ENCODE data around the gene VSX2. TPM values are rescaled to one million over a fixed set of nuclear protein-coding genes. Genes with fewer than 3 reads are reported as not detected.

Gene VSX2
- total and polyA plus RNA-seq, 4 donors: not detected

GRCh38 chr14:74297986-74298385, 58.7 kb downstream of the VSX2 start:
- DNase-seq (peak in 1 of 2 donors; percentile 42), ATAC-seq (ENCODE audit: low FRiP score) (no peak)
- Histone ChIP-seq H3K27me3 (ENCODE audit: control insufficient read depth in 1 of 2, insufficient read depth in 2 of 2, low read length in 1 of 2) (no peaks in the 10 kb centered on the region), H3K4me1 (ENCODE audit: control insufficient read depth in 1 of 2, insufficient read depth in 2 of 2, low read length in 2 of 2) (no peaks in the 10 kb centered on the region), H3K36me3 (ENCODE audit: control insufficient read depth in 1 of 2, insufficient read depth in 2 of 2, low read length in 1 of 2) (peaks cover 0 to 11% of the 10 kb centered on the region in 2 donors), H3K4me3 (ENCODE audit: low read length in 2 of 2) (no peak overlapping the region), H3K9me3 (ENCODE audit: control insufficient read depth, low read length) (no peaks in the 10 kb centered on the region), H3K27ac (ENCODE audit: low read depth in 1 of 2, low read length in 2 of 2) (no peak overlapping the region)
- intact Hi-C loops (cut with DNase I): no loop called here
- WGBS, 2 donors: 88 to 90% methylated on average over 10 of the region's 10 CpGs

- intact Hi-C loops (cut with DNase I): no loop called here
These were observed 59.9 kb downstream of the VSX2 start for GRCh38 chr14:74299061-74299545.

DNA sequence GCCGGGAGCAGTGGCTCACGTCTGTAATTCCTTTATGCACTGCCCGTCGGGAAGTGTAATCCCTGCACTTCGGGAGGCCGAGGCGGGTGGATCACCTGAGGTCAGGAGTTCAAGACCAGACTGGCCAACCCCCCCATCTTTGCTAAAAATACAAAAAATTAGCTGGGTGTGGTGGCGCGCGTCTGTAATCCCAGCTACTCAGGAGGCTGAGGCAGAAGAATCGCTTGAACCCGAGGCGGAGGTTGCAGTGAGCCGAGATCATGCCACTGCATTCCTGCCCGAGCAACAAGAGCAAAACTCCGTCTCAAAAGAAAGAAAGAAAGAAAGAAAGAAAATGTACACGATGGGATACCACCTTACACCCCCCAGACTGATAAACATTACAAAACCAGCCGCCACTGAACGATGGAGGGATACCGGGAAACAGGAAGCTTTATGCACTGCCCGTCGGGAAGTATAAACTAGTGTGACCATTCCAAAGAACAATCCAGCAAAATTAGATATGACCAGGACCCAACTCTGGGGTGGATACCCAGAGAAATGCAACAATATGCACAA, 62.4 kb downstream of the VSX2 start:
- Histone ChIP-seq H3K27ac (ENCODE audit: low read depth in 1 of 2, low read length in 2 of 2) (peak overlapping the region in 1 of 2 donors; percentile 10), H3K4me3 (ENCODE audit: low read length in 2 of 2) (peak overlapping the region; percentile 68 to 75), H3K9me3 (ENCODE audit: control insufficient read depth, low read length) (no peaks in the 10 kb centered on the region), H3K27me3 (ENCODE audit: control insufficient read depth in 1 of 2, insufficient read depth in 2 of 2, low read length in 1 of 2) (no peaks in the 10 kb centered on the region), H3K36me3 (ENCODE audit: control insufficient read depth in 1 of 2, insufficient read depth in 2 of 2, low read length in 1 of 2) (peaks cover 0 to 7% of the 10 kb centered on the region in 2 donors), H3K4me1 (ENCODE audit: control insufficient read depth in 1 of 2, insufficient read depth in 2 of 2, low read length in 2 of 2) (no peaks in the 10 kb centered on the region)
- peak in 1 of 2 donors; percentile 55 for DNase-seq
- intact Hi-C loops (cut with DNase I): no loop called here
- 22 to 26% methylated on average over 22 of the region's 22 CpGs for WGBS, 2 donors
- no peak for ATAC-seq (ENCODE audit: low FRiP score)

More at GRCh38 chr14:74299061-74299545, 59.9 kb downstream of the VSX2 start:
- WGBS, 2 donors: 57 to 72% methylated on average over 10 of the region's 10 CpGs
- ATAC-seq (ENCODE audit: low FRiP score) (no peak), DNase-seq (peak in 1 of 2 donors; percentile 72)
- no peaks in the 10 kb centered on the region for H3K9me3 ChIP-seq (ENCODE audit: control insufficient read depth, low read length)
- no peak overlapping the region for H3K4me3 ChIP-seq (ENCODE audit: low read length in 2 of 2)
- H3K36me3 ChIP-seq (ENCODE audit: control insufficient read depth in 1 of 2, insufficient read depth in 2 of 2, low read length in 1 of 2): peaks cover 0 to 11% of the 10 kb centered on the region in 2 donors
- H3K4me1 ChIP-seq (ENCODE audit: control insufficient read depth in 1 of 2, insufficient read depth in 2 of 2, low read length in 2 of 2): no peaks in the 10 kb centered on the region
- H3K27ac ChIP-seq (ENCODE audit: low read depth in 1 of 2, low read length in 2 of 2): no peak overlapping the region
- no peaks in the 10 kb centered on the region for H3K27me3 ChIP-seq (ENCODE audit: control insufficient read depth in 1 of 2, insufficient read depth in 2 of 2, low read length in 1 of 2)

- Histone ChIP-seq H3K9me3 (ENCODE audit: control insufficient read depth, low read length) (no peaks in the 10 kb centered on the region), H3K4me1 (ENCODE audit: control insufficient read depth in 1 of 2, insufficient read depth in 2 of 2, low read length in 2 of 2) (no peaks in the 10 kb centered on the region), H3K4me3 (ENCODE audit: low read length in 2 of 2) (peak overlapping the region; percentile 68 to 75), H3K27ac (ENCODE audit: low read depth in 1 of 2, low read length in 2 of 2) (peak overlapping the region; percentile 43 to 46), H3K36me3 (ENCODE audit: control insufficient read depth in 1 of 2, insufficient read depth in 2 of 2, low read length in 1 of 2) (peaks cover 0 to 7% of the 10 kb centered on the region in 2 donors), H3K27me3 (ENCODE audit: control insufficient read depth in 1 of 2, insufficient read depth in 2 of 2, low read length in 1 of 2) (no peaks in the 10 kb centered on the region)
- WGBS, 2 donors: 0% methylated on average over 6 of the region's 6 CpGs
- ATAC-seq (ENCODE audit: low FRiP score) (peak; percentile 83), DNase-seq (no peak)
- intact Hi-C loops (cut with DNase I): no loop called here
These were observed 62.9 kb downstream of the VSX2 start for GRCh38 chr14:74302152-74302628.

GRCh38 chr14:74302634-74303569, 63.7 kb downstream of the VSX2 start, which contains the start of gene ABCD4:
ABCD4 (minus strand) TSS chr14:74302934; CDS start chr14:74302912, 22 bp downstream.
- Histone ChIP-seq H3K27me3 (ENCODE audit: control insufficient read depth in 1 of 2, insufficient read depth in 2 of 2, low read length in 1 of 2) (no peaks in the 10 kb centered on the region), H3K27ac (ENCODE audit: low read depth in 1 of 2, low read length in 2 of 2) (peak within 1 kb of the TSS; percentile 46 to 48), H3K36me3 (ENCODE audit: control insufficient read depth in 1 of 2, insufficient read depth in 2 of 2, low read length in 1 of 2) (peaks cover 0 to 7% of the 10 kb centered on the region in 2 donors), H3K4me3 (ENCODE audit: low read length in 2 of 2) (peak within 1 kb of the TSS; percentile 68 to 75), H3K4me1 (ENCODE audit: control insufficient read depth in 1 of 2, insufficient read depth in 2 of 2, low read length in 2 of 2) (no peaks in the 10 kb centered on the region), H3K9me3 (ENCODE audit: control insufficient read depth, low read length) (no peaks in the 10 kb centered on the region)
- intact Hi-C loops (cut with DNase I): no loop called here
- ATAC-seq (ENCODE audit: low FRiP score) (peak; percentile 97), DNase-seq (peak; percentile 96 to 98)
- WGBS, 2 donors: 11% methylated on average over 61 of the region's 61 CpGs

DNA sequence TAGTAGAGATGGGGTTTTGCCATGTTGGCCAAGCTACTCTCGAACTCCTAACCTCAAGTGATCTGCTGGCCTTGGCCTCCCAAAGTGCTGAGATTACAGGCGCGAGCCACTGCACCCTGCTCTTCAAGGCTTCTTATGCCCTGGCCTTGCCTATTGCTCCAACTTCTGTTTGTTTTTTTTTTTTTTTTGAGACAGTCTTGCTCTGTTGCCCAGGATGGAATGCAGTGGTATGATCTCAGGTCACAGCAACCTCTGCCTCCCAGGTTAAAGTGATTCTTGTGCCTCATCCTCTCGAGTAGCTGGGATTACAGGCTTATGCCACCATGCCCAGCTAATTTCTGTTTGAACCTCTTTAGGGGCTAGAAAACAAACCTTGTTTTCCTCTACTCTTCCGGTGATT, 69.4 kb downstream of the VSX2 start:
- Histone ChIP-seq H3K36me3 (ENCODE audit: control insufficient read depth in 1 of 2, insufficient read depth in 2 of 2, low read length in 1 of 2) (no peaks in the 10 kb centered on the region), H3K4me1 (ENCODE audit: control insufficient read depth in 1 of 2, insufficient read depth in 2 of 2, low read length in 2 of 2) (no peaks in the 10 kb centered on the region), H3K4me3 (ENCODE audit: low read length in 2 of 2) (no peak overlapping the region), H3K9me3 (ENCODE audit: control insufficient read depth, low read length) (no peaks in the 10 kb centered on the region), H3K27me3 (ENCODE audit: control insufficient read depth in 1 of 2, insufficient read depth in 2 of 2, low read length in 1 of 2) (no peaks in the 10 kb centered on the region), H3K27ac (ENCODE audit: low read depth in 1 of 2, low read length in 2 of 2) (no peak overlapping the region)
- ATAC-seq (ENCODE audit: low FRiP score) (no peak), DNase-seq (no peak)
- 67 to 70% methylated on average over 5 of the region's 5 CpGs for WGBS, 2 donors
- intact Hi-C loops (cut with DNase I): no loop called here

DNA sequence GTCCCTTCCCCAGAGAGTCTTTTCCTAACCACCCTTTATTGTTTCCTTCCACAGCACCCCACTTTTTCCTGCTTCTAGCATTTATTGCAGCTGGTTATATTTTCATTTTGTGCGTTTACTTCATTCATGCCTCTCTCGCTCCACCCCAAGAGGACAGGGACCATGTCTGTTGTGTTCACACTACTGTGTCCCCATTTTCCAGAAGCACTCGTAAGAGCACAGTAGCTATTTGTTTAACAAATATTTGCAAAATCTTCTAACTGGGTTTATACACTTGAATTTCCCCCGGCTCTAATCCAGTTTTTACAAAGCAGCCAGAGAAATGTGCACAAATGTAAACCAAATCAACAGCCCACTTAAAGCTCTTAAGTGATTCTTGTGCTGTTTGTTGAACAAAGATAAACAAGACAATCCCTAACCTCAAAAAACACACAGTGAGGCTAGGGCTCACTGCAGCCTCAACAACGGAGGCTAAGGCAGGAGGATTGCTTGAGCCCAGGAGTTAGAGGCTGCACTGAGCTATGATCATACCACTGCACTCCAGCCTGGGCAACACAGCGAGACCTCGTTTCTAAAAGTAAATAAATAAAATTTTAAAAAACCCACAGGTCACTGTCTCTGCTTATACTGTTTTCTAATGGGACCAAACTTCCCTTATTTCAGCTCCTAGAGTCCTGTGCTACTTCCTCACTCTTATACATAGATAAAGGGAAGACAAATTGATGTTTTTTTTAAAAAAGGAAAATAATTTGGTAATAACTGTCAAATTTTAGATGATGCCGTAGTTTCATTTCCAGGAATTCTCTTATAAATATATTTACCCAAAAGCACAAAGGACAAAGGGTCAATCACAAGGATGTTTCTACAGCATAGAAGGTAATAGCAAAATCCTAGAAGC, 70.1 kb downstream of the VSX2 start:
- intact Hi-C loops (cut with DNase I): no loop called here
- WGBS, 2 donors: 77 to 78% methylated on average over 8 of the region's 8 CpGs
- no peak for ATAC-seq (ENCODE audit: low FRiP score)

GRCh38 chr14:74312161-74312560, 72.9 kb downstream of the VSX2 start:
- intact Hi-C loops (cut with DNase I): no loop called here
- no peak for ATAC-seq (ENCODE audit: low FRiP score)
- 72 to 79% methylated on average over 2 of the region's 2 CpGs for WGBS, 2 donors
- Histone ChIP-seq H3K4me1 (ENCODE audit: control insufficient read depth in 1 of 2, insufficient read depth in 2 of 2, low read length in 2 of 2) (no peaks in the 10 kb centered on the region), H3K9me3 (ENCODE audit: control insufficient read depth, low read length) (no peaks in the 10 kb centered on the region), H3K27me3 (ENCODE audit: control insufficient read depth in 1 of 2, insufficient read depth in 2 of 2, low read length in 1 of 2) (no peaks in the 10 kb centered on the region), H3K36me3 (ENCODE audit: control insufficient read depth in 1 of 2, insufficient read depth in 2 of 2, low read length in 1 of 2) (no peaks in the 10 kb centered on the region), H3K4me3 (ENCODE audit: low read length in 2 of 2) (no peak overlapping the region), H3K27ac (ENCODE audit: low read depth in 1 of 2, low read length in 2 of 2) (no peak overlapping the region)
- DNase-seq: no peak

More for the DNA sequence above, 70.1 kb downstream of the VSX2 start:
- no peak overlapping the region for H3K27ac ChIP-seq (ENCODE audit: low read depth in 1 of 2, low read length in 2 of 2)
- no peaks in the 10 kb centered on the region for H3K4me1 ChIP-seq (ENCODE audit: control insufficient read depth in 1 of 2, insufficient read depth in 2 of 2, low read length in 2 of 2)
- H3K9me3 ChIP-seq (ENCODE audit: control insufficient read depth, low read length): no peaks in the 10 kb centered on the region
- H3K4me3 ChIP-seq (ENCODE audit: low read length in 2 of 2): no peak overlapping the region
- no peak for DNase-seq
- no peaks in the 10 kb centered on the region for H3K36me3 ChIP-seq (ENCODE audit: control insufficient read depth in 1 of 2, insufficient read depth in 2 of 2, low read length in 1 of 2)
- H3K27me3 ChIP-seq (ENCODE audit: control insufficient read depth in 1 of 2, insufficient read depth in 2 of 2, low read length in 1 of 2): no peaks in the 10 kb centered on the region
